ENCODE results near the gene GABRG3.

GABRG3 gene

DNA sequence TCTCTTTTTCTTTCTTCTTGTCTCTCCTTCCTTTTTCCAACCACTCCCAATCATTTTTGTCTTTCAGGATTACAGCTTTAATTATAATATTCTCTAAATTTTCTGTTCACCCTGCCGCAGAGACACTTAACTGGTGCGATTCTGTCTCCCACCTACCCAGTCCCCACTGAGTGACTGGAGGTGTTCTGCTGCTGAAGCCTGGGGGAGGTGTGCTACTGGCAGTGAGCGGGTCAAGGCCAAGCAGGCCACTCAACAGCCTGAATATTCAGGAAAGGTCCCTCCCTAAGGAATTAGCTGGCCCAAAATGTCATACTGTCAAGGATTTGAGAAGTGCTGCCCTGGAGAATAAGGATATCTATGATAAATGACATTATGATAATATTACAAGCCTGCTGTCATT is 126.5 kb downstream of the GABRG3 start:
- DNase-seq (ENCODE audit: low read depth in 2 of 2), result no peak

DNA sequence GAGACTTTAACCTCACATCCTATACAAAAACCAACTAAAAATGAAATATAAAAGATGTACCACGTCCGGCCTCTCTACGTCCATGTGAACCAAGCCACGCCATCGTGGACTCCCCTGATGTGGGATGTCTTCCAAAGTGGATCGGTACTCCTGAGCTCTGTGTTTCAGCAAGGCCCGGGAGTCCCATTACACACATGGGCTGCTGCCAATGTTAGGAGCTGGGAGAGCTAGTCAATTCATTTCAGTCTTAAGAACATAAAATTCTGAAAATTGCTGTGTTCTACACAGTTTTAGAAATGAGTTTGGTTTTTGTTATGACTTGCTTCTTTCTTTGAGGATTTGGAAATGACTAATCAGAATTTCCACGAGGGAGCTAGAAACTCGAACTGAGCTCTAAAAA is 131.0 kb downstream of the GABRG3 start:
- DNase-seq (ENCODE audit: low read depth in 2 of 2), result no peak

DNA sequence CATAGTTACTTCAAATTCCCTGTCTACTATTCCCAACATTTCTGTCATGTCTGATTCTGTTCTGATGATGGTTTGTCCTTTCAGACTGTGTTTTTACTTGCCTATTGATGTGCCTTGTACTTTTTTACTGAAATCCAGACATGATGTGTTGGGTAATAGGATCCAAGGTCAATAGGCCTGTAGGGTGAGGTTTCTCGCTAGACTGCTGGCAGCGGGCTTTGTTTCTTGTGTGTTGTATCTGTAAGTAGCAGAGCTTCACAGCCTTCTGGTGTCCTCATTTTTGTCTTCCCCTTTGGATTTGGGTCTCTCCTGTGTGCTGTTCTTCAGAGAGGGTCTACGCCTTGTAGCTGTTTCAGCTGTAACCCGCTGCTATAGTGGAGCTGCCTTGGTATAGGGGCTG is 140.3 kb downstream of the GABRG3 start:
- no peak for DNase-seq (ENCODE audit: low read depth in 2 of 2)

DNA sequence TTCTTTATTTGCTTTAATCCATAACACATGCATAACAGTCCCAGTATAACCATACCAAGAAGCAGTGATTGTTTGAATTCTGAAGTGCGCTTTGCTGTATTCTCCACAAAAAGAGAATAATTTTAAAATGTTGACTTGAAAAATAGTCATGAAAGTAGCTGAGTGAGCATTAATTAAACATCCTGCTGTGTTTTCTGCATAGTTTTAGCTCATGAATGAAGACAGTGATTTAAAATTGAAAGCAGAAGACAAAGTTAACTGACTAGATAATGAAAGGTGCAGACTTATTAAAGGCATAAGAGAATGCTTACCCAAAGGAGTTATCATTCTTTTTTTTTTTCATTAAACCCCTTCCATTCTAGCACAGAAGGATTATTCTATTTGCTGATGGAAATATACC is 143.5 kb downstream of the GABRG3 start:
- no peak for DNase-seq (ENCODE audit: low read depth in 2 of 2)

GRCh38 chr15:27119695-27120266 is 148.8 kb downstream of the GABRG3 start:
- DNase-seq (ENCODE audit: low read depth in 2 of 2), result no peak

DNA sequence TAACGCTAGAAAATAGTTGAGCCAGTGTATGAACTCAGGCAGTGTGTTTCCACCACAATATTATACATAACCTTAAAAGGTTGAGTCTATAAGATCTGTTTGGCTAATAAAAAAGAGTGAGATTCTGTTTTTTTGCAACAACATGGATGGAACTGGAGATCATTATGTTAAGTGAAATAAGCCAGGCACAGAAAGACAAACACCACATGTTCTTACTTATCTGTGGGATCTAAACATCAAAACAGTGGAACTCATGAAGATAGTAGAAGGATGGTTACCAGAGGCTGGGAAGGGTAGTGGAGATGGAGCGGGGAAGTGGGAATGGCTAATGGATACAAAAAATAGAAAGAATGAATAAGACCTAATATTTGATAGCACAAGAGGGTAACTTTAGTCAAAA is 150.7 kb downstream of the GABRG3 start:
- no peak for DNase-seq (ENCODE audit: low read depth in 2 of 2)

DNA sequence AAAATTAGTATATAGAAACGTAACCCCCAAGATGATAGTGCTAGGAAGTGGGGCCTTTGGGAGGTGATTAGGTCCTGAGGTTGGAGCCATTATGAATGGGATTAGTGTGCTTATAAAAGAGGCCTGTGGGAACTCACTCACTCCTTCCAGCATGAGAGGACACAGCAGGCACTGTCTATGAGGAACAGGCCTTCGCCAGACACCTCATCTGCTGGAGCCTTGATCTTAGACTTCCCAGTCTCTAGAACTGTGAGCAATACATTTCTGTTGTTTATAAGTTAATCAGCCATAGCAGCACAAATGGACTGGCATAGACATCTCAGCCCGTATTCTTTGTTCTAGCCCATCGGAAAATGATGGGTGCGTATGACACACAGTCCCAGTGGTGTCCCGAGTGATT is 152.3 kb downstream of the GABRG3 start:
- no peak for DNase-seq (ENCODE audit: low read depth in 2 of 2)

DNA sequence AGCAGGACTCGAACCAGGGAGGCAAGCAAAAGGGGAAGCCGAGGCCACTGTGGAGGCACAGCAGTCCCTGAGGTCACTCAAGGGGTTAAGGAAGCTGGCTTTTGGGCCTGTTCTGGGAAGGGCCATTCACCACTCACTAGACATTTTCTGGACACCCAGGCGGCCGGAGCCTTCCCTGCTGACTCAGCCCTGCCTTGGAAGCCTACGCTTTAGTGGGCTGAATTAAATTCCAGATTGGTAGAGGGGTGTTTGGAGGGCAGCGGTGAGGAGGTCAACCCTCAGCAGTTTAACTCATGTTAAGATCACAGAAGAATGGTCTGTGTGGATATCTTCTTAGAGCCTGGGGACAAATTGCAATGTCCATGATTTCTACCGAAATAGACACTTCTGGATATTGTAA is 152.8 kb downstream of the GABRG3 start:
- DNase-seq (ENCODE audit: low read depth in 2 of 2), result no peak

- no peak for DNase-seq (ENCODE audit: low read depth in 2 of 2)
Measured at GRCh38 chr15:27124287-27124871, 153.4 kb downstream of the GABRG3 start.

- no peak for DNase-seq (ENCODE audit: low read depth in 2 of 2)
Measured at GRCh38 chr15:27125185-27125584, 154.2 kb downstream of the GABRG3 start.

GRCh38 chr15:27126449-27126848 is 155.5 kb downstream of the GABRG3 start:
- DNase-seq (ENCODE audit: low read depth in 2 of 2), result no peak

DNA sequence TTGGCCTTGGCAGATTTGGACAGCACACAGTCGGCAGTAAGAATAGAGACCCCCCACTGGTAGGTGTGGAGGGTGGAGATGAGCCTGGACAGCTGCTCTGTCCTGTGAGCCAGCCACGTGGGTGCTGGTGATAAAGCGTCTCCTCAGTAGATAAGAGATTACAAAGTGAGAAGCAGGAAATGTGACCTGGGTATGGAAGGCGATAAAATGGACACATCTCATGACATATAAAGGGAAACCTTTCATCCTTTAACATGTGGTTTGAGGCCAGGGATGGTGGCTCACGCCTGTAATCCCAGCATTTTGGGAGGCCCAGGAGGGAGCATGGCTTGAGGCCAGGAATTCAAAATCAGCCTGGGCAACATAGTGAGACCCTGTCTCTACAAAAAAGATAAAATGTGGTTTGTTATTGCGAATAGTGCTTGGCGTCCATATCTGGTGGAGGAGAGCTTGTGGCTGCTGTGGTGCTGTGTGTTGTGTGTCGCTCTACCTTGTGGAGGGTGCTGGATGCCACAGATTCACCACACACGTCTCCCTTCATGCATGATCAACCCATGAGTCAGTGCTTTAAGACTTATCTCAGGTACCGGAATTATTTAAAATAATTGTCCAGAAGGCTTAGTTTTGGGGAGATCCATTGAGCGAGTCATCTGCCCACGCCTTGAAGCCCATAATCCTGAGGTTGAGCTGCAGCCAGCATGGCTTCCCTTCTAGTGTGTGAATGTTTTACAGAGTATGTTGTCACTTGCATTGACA is 157.0 kb downstream of the GABRG3 start:
- DNase-seq (ENCODE audit: low read depth in 2 of 2), result no peak

GRCh38 chr15:27133249-27133648 is 162.3 kb downstream of the GABRG3 start:
- no peak for DNase-seq (ENCODE audit: low read depth in 2 of 2)

DNA sequence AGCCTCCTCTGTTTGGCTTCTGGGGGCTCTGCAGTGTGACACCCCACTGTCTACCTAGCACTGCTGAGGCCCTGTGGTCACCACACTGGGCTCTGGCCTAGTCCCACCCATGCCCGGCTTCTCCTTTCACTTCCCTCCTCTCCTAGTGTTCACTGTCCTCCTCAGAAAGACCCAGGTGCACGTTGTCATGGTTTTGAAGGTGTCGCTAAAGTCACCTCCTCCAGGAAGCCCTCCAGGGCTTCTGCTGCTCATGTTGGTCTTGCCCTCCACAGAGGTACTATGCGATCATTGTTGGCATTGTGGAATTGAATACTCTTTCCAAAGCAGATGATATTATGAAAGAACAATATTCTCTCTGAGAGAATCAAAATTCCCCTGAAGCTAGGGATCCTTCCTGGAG is 163.5 kb downstream of the GABRG3 start:
- no peak for DNase-seq (ENCODE audit: low read depth in 2 of 2)

- no peak for DNase-seq (ENCODE audit: low read depth in 2 of 2)
Measured at GRCh38 chr15:27135151-27135550, 164.2 kb downstream of the GABRG3 start.

- DNase-seq (ENCODE audit: low read depth in 2 of 2), result no peak
Measured at GRCh38 chr15:27137127-27137526, 166.1 kb downstream of the GABRG3 start.

DNA sequence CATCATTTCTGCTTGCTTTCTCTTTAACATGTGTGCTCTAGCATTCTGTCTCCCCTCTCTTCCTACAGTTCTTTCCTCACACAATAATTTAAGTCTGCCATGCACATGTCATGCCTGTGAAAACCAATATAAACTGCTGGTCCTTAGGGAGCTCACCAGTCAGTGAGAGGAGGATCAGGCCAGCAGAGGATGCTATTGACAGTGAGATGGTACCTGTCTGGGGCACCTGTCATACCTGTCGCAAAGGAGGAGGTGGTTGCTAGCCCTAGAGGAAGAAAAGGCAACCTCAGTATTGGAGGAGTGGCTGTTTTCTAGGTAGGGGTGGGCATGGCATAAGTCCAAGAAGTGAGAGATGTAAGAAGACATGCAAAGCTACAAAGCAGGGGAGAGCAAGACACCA is 194.6 kb downstream of the GABRG3 start:
- DNase-seq (ENCODE audit: low read depth in 2 of 2), result no peak

DNA sequence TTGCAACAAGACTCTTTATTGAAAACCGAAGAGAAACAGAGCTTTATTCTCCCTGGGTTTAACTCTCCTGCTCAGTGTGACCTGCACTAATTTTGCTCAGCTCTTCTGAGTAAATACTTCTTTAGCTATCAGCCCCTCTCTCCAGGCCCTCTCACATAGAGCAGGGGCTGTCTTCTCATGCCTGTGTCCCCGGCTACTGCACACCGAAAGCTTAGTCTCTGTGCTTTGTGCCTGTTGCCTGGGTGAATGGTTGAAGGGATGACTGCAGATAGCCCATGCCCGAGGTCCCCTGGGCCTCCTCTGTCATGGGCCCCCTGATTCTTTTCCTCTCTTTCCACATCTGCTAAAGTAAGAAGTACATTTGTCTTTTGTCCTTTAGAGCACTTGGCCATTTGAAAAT is 195.9 kb downstream of the GABRG3 start:
- no peak for DNase-seq (ENCODE audit: low read depth in 2 of 2)

GRCh38 chr15:27167738-27168137 is 196.8 kb downstream of the GABRG3 start:
- no peak for DNase-seq (ENCODE audit: low read depth in 2 of 2)

GRCh38 chr15:27170851-27171250 is 199.9 kb downstream of the GABRG3 start:
- DNase-seq (ENCODE audit: low read depth in 2 of 2), result no peak

DNA sequence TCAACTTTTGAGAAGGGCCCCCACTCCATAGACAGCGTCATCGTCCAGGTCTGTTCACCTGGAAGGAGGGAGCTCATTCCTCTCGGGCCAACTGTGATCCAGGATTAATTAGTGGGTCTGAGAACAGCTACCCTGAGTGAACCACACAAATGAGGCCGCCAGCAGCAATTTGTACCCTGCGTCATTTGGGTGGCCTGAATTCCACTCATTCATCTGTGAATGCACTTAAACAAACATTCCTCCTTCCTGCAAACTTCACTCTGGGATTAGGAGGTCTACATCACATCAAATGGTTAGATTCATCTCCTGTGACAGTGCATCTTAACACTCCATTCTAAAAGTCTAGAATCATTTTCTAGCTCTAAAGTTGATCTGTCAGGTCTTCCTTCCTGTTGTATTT is 201.8 kb downstream of the GABRG3 start:
- no peak for DNase-seq (ENCODE audit: low read depth in 2 of 2)

DNA sequence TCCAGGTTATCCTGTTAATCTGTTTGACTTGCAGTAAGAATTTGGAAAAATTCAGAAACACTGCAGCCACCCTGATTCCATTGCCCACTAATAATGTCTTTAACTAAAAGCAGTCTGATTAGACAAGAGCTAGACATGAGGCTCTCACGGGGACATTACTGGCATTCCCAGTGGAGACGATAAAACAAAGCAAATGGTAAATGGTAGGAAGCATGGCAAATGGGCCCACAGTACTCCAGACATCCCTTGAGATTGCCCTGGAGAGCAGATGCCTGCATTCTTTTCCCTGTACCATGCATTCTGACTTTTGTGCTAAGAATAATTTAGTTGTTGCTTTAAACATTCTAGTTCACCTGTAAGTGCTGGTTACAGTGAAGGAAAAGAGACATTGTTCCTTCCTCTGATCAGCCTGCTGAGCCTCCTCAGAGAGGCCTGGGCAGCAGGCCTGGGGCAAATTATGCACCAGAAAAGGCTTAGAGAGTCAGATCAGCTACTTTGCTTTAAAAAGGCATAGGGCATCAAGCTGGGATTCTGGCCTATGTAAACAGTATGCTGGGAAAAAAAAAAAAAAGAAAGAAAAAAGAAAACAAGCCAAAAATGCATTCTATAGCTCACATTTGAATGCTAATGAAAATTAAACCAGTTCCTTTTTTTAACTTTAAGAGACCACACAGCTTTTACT is 204.6 kb downstream of the GABRG3 start:
- no peak for DNase-seq (ENCODE audit: low read depth in 2 of 2)

All from stimulated activated CD8-positive, alpha-beta memory T cell treated with anti-CD3 and anti-CD28 coated beads, Interleukin-2, amount 100 ng/mL, for 48 hours (primary cell).